MM.1S (cell line): Measurements from ENCODE around the gene SNRNP27.

Experiments used
- DNase-seq: peaks from one replicate; pipeline ENCODE4 v3.0.0-alpha.2; 2015
- H2AFZ ChIP-seq: fragments of 300-600 bp; sonication (generic); 2 replicates; pipeline ENCODE4 v1.6.0; 2016; ENCODE audit warnings: antibody characterized with exemption, low read length
- H3F3A ChIP-seq: fragments of 300-600 bp; sonication (generic); 2 replicates; pipeline ENCODE4 v1.6.1; 2016; ENCODE audit warnings: mild to moderate bottlenecking, antibody characterized with exemption, low read length, moderate library complexity, mixed read lengths; ENCODE audit not compliant: insufficient read depth
- H3K27ac ChIP-seq: fragments of 300-600 bp; sonication (generic); 2 replicates; pipeline ENCODE4 v1.5.1; 2016; ENCODE audit warnings: mild to moderate bottlenecking, low read length
- H3K27me3 ChIP-seq: fragments of 300-600 bp; sonication (generic); replicated peaks from 2 replicates; pipeline ENCODE4 v1.6.0; 2016; ENCODE audit warnings: low read length; ENCODE audit not compliant: insufficient read depth
- H3K36me3 ChIP-seq: fragments of 300-600 bp; sonication (generic); replicated peaks from 2 replicates; pipeline ENCODE4 v1.6.1; 2016; ENCODE audit warnings: mild to moderate bottlenecking, low read length, mixed read lengths; ENCODE audit not compliant: insufficient read depth
- H3K4me1 ChIP-seq: fragments of 300-600 bp; sonication (generic); 2 replicates; pipeline ENCODE4 v1.6.1; 2016; ENCODE audit warnings: low read length, mixed read lengths
- H3K4me2 ChIP-seq: fragments of 300-600 bp; sonication (generic); 2 replicates; pipeline ENCODE4 v1.6.0; 2016; ENCODE audit warnings: low read depth, low read length
- H3K4me3 ChIP-seq: fragments of 300-600 bp; sonication (generic); 2 replicates; pipeline ENCODE4 v1.5.1; 2016; ENCODE audit warnings: low read length, mixed read lengths
- H3K79me2 ChIP-seq: fragments of 300-600 bp; sonication (generic); 2 replicates; pipeline ENCODE4 v1.6.1; 2016; ENCODE audit warnings: mixed run types, low read length, mixed read lengths
- H3K9ac ChIP-seq: fragments of 300-600 bp; sonication (generic); 2 replicates; pipeline ENCODE4 v1.6.1; 2016; ENCODE audit warnings: low read length, mixed read lengths
- H3K9me2 ChIP-seq: fragments of 300-600 bp; sonication (generic); replicated peaks from 2 replicates; pipeline ENCODE4 v1.6.1; 2016; ENCODE audit warnings: mild to moderate bottlenecking, low read length, mixed read lengths; ENCODE audit not compliant: insufficient read depth
- H3K9me3 ChIP-seq: fragments of 300-600 bp; sonication (generic); replicated peaks from 2 replicates; pipeline ENCODE4 v1.6.1; 2016; ENCODE audit warnings: mild to moderate bottlenecking, low read length, mixed read lengths; ENCODE audit not compliant: insufficient read depth
- H4K20me1 ChIP-seq: fragments of 300-600 bp; sonication (generic); 2 replicates; pipeline ENCODE4 v1.6.1; 2016; ENCODE audit warnings: mild to moderate bottlenecking, low read length, moderate library complexity, mixed read lengths; ENCODE audit not compliant: insufficient read depth
- CTCF ChIP-seq: fragments of 300-600 bp; sonication (generic); IDR thresholded peaks from 2 replicates; pipeline ENCODE4 v1.5.1; 2016; ENCODE audit warnings: antibody characterized with exemption, low read length, mixed read lengths
- EZH2 ChIP-seq: fragments of 300-600 bp; sonication (generic); optimal IDR thresholded peaks from 2 replicates; pipeline ENCODE3; 2017; ENCODE audit warnings: low read depth, mild to moderate bottlenecking, antibody characterized with exemption, low read length, mixed read lengths
- EZH2phosphoT487 ChIP-seq: fragments of 300-600 bp; sonication (generic); IDR thresholded peaks from 2 replicates; pipeline ENCODE4 v1.6.1; 2018; ENCODE audit warnings: antibody characterized with exemption, low read length

Gene SNRNP27

GRCh38 chr2:69858261-69858660 lies 35.5 kb upstream of the SNRNP27 start:
- Histone ChIP-seq H3K4me1 (no peaks in the 10 kb centered on the region), H3K9me3 (no peaks in the 10 kb centered on the region), H2AFZ (no peak overlapping the region), H3K79me2 (no peaks in the 10 kb centered on the region), H3K9ac (no peak overlapping the region), H3K9me2 (no peaks in the 10 kb centered on the region), H3K27me3 (no peaks in the 10 kb centered on the region), H3K4me3 (no peak overlapping the region), H3F3A (no peaks in the 10 kb centered on the region), H3K4me2 (no peak overlapping the region), H4K20me1 (no peaks in the 10 kb centered on the region), H3K36me3 (no peaks in the 10 kb centered on the region), H3K27ac (no peak overlapping the region)
- no peak for DNase-seq
- no peak for TF ChIP-seq EZH2
- TF ChIP-seq EZH2phosphoT487 = no peak
- TF ChIP-seq CTCF = no peak

- no peak overlapping the region for H3K9ac ChIP-seq
- H3K79me2 ChIP-seq = no peaks in the 10 kb centered on the region
- no peaks in the 10 kb centered on the region for H3K36me3 ChIP-seq
- H3K9me2 ChIP-seq = no peaks in the 10 kb centered on the region
- H2AFZ ChIP-seq = no peak overlapping the region
- TF ChIP-seq EZH2 (no peak), EZH2phosphoT487 (no peak), CTCF (no peak)
- H3F3A ChIP-seq = no peaks in the 10 kb centered on the region
- no peaks in the 10 kb centered on the region for H3K27me3 ChIP-seq
- no peaks in the 10 kb centered on the region for H3K9me3 ChIP-seq
- no peak overlapping the region for H3K27ac ChIP-seq
- no peaks in the 10 kb centered on the region for H4K20me1 ChIP-seq
- no peaks in the 10 kb centered on the region for H3K4me1 ChIP-seq
- H3K4me3 ChIP-seq = no peak overlapping the region
- no peak overlapping the region for H3K4me2 ChIP-seq
- DNase-seq = no peak
Observed at GRCh38 chr2:69863298-69863697, 30.5 kb upstream of the SNRNP27 start.

GRCh38 chr2:69888451-69888850 lies 5.3 kb upstream of the SNRNP27 start:
- no peaks in the 10 kb centered on the region for H3F3A ChIP-seq
- H3K4me2 ChIP-seq = no peak overlapping the region
- H3K79me2 ChIP-seq = no peaks in the 10 kb centered on the region
- H3K9me3 ChIP-seq = no peaks in the 10 kb centered on the region
- H2AFZ ChIP-seq = no peak overlapping the region
- H3K4me1 ChIP-seq = no peaks in the 10 kb centered on the region
- H3K36me3 ChIP-seq = no peaks in the 10 kb centered on the region
- no peak for DNase-seq
- H3K27me3 ChIP-seq = no peaks in the 10 kb centered on the region
- H3K9ac ChIP-seq = no peak overlapping the region
- TF ChIP-seq CTCF (no peak), EZH2 (no peak), EZH2phosphoT487 (no peak)
- no peaks in the 10 kb centered on the region for H4K20me1 ChIP-seq
- no peak overlapping the region for H3K27ac ChIP-seq
- no peaks in the 10 kb centered on the region for H3K9me2 ChIP-seq
- no peak overlapping the region for H3K4me3 ChIP-seq
